ENCODE results near the gene CCDC12. TPM values are rescaled to one million over a fixed set of nuclear protein-coding genes. Genes with fewer than 3 reads are reported as not detected.

CCDC12 gene
- total RNA-seq, 1 donor from 2014 or later: 60.3 TPM

DNA sequence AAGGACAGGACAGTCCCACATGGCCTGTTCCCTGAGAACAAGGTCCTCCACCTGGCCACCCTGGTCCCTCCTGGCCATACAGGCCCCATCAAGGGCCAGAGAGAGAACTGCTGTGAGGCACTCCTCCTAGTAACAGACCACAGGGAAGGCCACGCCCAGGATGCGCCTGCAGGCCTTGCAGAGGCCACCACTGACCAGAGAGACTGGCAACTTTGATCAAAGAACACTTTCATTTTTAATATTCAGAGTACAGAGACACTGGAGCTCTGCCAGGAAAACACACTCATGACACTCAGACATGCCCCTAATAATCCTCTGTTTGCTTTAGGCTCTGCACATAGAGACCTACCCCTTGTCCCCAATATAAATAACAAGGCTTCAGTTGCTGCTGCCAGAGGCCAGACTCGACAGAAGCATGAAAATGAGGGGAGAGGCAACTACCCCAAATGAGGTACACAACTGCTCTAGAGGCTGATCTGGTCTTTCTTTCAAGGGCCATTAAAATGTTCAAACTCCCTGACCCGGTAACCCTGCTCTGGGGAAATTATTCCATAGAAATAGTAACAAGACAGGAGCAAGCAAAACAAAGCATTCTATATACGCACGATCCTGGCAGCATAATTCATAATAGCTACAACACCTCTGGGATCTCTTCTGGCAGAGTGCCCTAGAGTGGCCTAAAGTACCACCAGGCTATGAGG lies 44.8 kb downstream of the CCDC12 start:
- DNase-seq (ENCODE audit: low read depth): no peak
- TF ChIP-seq, protein P1, sequence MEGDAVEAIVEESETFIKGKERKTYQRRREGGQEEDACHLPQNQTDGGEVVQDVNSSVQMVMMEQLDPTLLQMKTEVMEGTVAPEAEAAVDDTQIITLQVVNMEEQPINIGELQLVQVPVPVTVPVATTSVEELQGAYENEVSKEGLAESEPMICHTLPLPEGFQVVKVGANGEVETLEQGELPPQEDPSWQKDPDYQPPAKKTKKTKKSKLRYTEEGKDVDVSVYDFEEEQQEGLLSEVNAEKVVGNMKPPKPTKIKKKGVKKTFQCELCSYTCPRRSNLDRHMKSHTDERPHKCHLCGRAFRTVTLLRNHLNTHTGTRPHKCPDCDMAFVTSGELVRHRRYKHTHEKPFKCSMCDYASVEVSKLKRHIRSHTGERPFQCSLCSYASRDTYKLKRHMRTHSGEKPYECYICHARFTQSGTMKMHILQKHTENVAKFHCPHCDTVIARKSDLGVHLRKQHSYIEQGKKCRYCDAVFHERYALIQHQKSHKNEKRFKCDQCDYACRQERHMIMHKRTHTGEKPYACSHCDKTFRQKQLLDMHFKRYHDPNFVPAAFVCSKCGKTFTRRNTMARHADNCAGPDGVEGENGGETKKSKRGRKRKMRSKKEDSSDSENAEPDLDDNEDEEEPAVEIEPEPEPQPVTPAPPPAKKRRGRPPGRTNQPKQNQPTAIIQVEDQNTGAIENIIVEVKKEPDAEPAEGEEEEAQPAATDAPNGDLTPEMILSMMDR (conservative IDR thresholded peaks at IDR 0.05; ENCODE audit: low read depth, low read length): no peak
- H3K4me3 ChIP-seq (ENCODE audit: low read depth, low read length): no peak overlapping the region

DNA sequence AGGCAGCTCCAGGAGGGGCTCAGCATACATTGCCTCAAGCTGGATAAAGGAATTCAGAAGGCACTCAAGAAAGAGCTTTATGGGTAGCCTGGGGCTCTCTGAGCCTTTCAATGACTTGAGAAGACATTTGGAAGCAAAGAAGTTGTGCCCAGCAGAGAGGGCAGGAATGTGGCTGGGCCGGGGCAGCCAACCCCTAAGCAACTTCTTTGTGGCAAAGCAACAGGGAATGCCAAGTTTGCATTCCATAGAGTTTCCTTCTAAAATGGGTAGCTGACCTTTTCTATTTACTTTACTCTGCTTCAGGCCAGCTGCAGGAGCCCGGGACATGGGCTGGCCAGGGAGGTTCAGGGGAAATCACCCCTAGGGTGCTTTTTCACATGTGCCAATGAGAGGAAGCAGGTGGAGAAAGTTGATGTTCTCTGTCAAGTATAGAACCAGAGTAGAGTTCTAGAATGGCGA lies 45.6 kb downstream of the CCDC12 start:
- TF ChIP-seq, protein P1 (conservative IDR thresholded peaks at IDR 0.05; ENCODE audit: low read depth, low read length): no peak
- DNase-seq (ENCODE audit: low read depth): no peak
- no peak overlapping the region for H3K4me3 ChIP-seq (ENCODE audit: low read depth, low read length)

DNA sequence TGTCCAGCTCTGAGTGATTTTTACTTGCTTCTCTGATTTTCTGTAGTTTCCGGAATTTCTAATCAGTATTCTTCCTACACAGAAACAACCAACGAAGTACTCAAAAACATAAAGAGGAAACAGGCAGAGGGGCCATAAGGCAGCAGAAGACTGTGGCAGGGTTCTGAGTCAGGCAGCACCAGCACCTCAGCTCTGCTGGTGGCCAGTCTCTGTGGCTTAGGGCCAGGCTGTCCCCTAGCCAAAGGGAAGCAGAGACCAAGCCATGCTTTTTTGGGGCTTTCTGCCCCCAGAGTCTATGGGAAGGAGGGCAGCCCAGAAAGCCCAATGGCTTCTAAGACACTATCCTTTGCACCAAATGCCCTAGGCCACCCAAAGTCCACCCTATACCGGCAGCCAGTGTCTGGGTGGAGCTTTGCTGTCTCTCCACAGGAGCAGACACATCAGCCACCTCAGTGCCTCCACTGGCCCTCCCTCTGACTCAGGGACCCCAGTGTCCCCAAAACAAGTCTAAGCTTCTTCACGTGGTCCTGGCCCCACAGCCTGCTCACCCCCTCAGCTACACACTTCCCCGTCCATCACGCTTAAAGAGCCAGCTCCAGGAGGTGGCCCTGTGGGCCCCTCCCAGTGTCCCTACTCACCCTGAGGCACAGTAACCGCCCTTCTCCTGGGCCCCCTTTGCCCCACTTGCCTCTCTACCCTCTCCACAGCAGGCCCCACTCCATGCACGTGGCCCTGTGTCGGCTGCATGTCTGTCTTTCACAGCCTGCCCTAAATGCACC lies 46.2 kb downstream of the CCDC12 start:
- H3K4me3 ChIP-seq (ENCODE audit: low read depth, low read length): no peak overlapping the region
- TF ChIP-seq, protein P1 (conservative IDR thresholded peaks at IDR 0.05; ENCODE audit: low read depth, low read length): no peak
- DNase-seq (ENCODE audit: low read depth): no peak

DNA sequence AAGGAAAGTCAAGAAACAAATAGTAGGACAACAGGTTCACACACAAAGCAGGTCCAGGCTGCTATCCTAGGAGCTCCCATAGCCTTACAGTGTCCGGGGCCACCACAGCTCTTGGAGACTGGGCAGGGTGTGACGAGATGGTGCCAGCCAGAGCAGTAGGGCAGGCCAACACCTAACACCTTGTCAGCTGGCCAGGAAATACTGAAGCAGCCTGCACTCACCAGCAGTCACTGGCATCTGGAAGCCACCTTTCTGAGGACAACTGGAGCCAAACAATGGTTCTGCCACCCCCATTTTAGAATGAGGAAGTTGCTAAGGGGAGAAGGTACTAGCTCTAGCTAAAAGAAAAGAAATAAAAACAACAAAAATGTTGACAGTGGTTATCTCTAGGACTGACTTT lies 47.2 kb downstream of the CCDC12 start:
- no peak overlapping the region for H3K4me3 ChIP-seq (ENCODE audit: low read depth, low read length)
- TF ChIP-seq, protein P1 (conservative IDR thresholded peaks at IDR 0.05; ENCODE audit: low read depth, low read length): no peak
- no peak for DNase-seq (ENCODE audit: low read depth)

DNA sequence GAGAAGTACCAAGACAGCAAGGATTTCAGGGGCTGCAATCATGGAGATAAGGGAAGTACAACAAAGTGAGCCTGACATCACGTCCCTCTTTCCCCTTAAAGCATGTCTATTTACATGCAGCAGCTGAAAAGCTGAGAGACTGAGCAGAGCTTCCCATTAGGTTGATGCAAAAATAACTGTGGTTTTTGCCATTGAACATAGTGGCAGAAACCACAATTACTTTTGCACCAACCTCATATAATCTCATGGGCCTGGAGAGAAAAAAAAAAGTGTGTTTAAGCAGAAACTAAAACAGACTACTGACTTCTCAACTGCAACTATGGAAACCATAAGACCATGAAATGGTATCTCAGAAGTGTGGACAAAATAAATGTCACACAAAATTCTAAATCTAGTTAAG lies 48.3 kb downstream of the CCDC12 start:
- TF ChIP-seq, protein P1 (conservative IDR thresholded peaks at IDR 0.05; ENCODE audit: low read depth, low read length): no peak
- H3K4me3 ChIP-seq (ENCODE audit: low read depth, low read length): no peak overlapping the region
- no peak for DNase-seq (ENCODE audit: low read depth)

DNA sequence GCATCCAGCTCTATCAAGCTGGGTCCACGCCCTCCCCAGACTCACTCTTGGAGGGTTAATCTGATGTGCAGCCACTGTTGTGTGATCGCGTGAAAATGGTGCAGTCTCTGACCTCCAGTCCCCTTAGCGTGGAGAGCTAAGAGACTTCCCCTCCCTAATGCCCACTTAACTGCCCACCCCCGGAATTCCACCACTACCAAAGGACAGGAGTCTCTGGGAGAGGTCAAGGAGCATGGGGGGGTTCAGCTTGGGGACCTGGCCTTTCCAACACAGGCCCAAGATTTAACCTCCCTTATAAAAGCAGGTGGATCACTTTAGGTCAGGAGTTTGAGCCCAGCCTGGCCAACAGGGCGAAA lies 48.8 kb downstream of the CCDC12 start:
- TF ChIP-seq, protein P1 (conservative IDR thresholded peaks at IDR 0.05; ENCODE audit: low read depth, low read length): no peak
- H3K4me3 ChIP-seq (ENCODE audit: low read depth, low read length): no peak overlapping the region
- no peak for DNase-seq (ENCODE audit: low read depth)
